Body of pancreas (tissue), 4 donors: Measurements from ENCODE around the gene FZD1.

ENCODE experiments used
- CTCF ChIP-seq, 7 experiments: fragments of 450-650 bp in 4 of 7; fragments of 200-600 bp in 3 of 7; sonication (generic) in 3 of 7; IDR thresholded peaks; one replicate each; pipeline ENCODE4 v1.5.1; 2016 to 2019; ENCODE audit warnings: antibody characterized with exemption in 7 of 7
- POLR2A ChIP-seq, 3 donors: fragments of 450-650 bp; IDR thresholded peaks; one replicate each; pipeline ENCODE4 v1.6.1; 2016; ENCODE audit warnings: antibody characterized with exemption in 3 of 3, mild to moderate bottlenecking in 2 of 3

DNA sequence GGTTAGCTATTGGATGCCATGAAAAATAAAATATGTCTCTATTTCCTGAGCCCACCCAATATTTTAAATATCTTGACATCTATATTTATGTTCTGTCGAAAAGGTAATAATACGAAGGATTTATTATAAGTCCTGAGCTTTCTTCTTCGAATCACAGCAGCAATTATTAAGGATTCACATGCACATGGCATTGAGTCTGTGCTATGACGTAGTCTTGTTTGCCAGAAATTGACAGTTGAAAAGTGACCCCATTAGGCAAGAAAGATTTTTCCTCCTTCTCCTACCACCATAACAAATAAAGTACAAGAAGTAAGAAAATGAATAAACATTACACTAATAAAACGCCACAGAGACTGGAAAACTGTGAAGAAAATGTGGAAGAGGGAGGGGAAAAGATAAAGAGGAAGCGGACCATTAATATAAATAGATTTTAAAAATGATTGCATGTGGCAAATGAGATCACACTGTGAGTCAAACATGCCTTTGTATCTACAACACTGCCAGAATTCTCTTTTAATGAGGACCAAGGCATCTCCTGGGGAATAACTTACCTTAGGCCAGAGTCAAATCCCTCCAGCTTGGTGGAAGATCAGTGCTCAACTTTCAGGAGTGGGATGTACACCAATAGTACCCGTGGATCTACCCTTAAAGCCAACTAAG, 21.6 kb downstream of the FZD1 start:
- no peak for TF ChIP-seq CTCF (IDR thresholded peaks at IDR 0.05)
- TF ChIP-seq POLR2A (IDR thresholded peaks at IDR 0.05): no peak
